ENCODE data around the gene PTTG1.

Gene PTTG1

DNA sequence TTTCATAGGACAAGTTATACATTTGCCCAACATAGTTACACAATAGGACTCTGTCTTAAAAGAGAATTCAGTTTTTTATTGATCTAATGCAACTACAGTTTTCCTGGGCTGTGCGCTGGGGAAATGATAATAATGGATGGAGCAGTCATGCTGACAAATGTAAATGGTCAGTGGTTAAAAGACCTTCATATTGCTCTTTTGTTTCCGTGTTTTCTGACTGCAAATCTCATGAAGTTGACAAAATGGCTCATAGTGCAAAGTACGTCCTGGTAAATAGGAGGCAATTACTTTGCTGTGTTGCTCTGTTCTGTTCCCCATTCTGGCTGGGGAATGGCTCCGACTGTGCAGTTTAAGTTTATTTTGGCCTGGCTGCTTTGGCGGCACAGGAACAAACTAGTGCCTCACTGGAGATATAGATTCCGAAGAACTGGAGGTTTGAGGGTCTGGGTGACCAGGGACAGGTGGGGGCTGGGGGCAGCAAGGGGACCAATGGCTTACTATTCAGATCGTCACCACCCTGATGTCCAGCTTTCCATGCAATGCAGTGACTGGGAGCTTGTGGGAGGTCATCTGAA is 54.3 kb downstream of the PTTG1 start:
- no peak for DNase-seq

DNA sequence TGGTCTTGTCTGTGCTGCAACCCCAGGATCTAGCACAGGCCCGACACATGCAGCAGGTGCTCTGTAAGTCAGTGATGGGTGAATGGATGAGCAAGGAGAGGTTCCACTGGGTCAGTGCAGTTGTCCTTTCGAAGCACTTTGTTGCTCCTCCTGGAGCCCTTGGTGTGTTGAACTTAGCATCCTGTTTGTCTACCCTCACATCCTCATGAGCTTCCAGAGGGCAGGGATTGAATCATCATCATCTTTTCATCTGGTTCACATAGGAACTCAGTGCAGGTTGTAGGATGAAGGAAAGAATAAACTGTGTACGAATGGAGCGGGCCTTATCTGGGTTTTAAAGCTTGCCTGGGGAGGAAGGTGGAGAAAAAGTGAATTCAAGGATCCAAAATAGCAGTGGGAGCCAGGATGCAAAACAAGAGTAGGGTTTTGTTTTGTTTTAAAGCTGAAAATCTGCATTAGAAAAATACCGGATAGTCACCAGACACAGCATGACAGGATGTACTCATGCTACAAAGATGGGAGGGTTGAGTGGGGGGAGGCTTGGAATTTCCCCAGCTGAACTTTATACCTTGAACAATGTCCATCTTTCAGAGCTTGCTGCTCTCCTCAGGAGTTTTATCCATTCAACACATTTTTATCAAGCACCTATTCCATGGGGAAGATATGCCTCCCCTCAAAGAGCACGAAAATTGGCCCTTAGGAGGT is 55.8 kb downstream of the PTTG1 start:
- no peak for DNase-seq

DNA sequence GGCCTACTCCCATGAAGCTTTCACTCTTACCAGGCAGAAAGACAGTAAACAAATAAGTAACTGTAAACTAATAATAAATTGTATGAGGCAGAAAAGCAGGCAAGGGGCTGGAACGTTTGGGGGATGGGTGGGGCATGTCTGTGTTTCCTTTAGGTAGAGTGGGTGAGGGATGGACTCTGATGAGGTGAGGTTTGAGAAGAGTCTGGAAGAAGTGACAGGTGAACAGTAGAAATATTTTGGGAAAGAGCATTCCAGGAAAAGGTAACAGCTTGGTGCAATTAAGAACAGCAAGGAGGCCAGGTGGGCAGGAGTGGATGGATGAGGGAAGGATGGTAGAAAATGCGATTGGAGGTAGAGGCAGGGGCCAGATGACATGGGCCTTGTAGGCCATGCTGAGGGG is 56.5 kb downstream of the PTTG1 start:
- no peak for DNase-seq
